ENCODE measurements around the gene USP25.

Gene USP25

GRCh38 chr21:15788847-15789523 lies 59.2 kb downstream of the USP25 start:
- peak; percentile 84 for ATAC-seq
- TF ChIP-seq ESRRG (CRISPR knock-in tag; IDR thresholded peaks at IDR 0.05) (no peak), ISL1 (CRISPR knock-in tag; IDR thresholded peaks at IDR 0.05) (peak; percentile 48), ZC3H10 (CRISPR knock-in tag; IDR thresholded peaks at IDR 0.05) (no peak)

DNA sequence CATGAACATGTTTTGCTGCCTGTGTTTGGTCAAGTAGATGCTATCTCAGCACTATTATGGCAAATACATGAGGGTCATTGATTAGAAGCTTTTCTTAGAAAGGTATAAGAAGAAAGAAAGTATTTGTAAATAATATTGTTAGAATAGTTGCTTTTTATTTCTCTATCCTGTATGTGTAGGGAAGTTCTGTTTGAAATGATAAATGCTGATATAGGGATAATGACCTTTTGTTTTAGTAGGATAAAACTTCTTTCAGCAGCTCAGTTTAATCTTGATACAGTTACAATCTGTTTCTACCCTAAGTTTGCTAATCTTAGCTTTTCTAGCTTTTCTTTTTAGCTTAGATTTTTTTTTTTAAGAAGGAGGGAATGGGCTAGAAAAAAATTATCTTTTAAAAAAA lies 63.3 kb downstream of the USP25 start:
- no peak for TF ChIP-seq TCF4 (CRISPR knock-in tag; IDR thresholded peaks at IDR 0.05; ENCODE audit: borderline replicate concordance)
- TF ChIP-seq OSR1 (CRISPR knock-in tag; IDR thresholded peaks at IDR 0.05): no peak
- no peak for TF ChIP-seq ZFP30 (CRISPR knock-in tag; IDR thresholded peaks at IDR 0.05)
- no peak for TF ChIP-seq ZNF8 (CRISPR knock-in tag; IDR thresholded peaks at IDR 0.05)
- no peak for TF ChIP-seq ISL1 (CRISPR knock-in tag; IDR thresholded peaks at IDR 0.05)
- no peak for TF ChIP-seq PPARA (CRISPR knock-in tag; IDR thresholded peaks at IDR 0.05; ENCODE audit: borderline replicate concordance)
- TF ChIP-seq, protein P1, sequence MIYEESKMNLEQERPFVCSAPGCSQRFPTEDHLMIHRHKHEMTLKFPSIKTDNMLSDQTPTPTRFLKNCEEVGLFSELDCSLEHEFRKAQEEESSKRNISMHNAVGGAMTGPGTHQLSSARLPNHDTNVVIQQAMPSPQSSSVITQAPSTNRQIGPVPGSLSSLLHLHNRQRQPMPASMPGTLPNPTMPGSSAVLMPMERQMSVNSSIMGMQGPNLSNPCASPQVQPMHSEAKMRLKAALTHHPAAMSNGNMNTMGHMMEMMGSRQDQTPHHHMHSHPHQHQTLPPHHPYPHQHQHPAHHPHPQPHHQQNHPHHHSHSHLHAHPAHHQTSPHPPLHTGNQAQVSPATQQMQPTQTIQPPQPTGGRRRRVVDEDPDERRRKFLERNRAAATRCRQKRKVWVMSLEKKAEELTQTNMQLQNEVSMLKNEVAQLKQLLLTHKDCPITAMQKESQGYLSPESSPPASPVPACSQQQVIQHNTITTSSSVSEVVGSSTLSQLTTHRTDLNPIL (CRISPR knock-in tag; IDR thresholded peaks at IDR 0.05; ENCODE audit: low read depth): no peak
- TF ChIP-seq ZC3H10 (CRISPR knock-in tag; IDR thresholded peaks at IDR 0.05): no peak
- no peak for ATAC-seq

DNA sequence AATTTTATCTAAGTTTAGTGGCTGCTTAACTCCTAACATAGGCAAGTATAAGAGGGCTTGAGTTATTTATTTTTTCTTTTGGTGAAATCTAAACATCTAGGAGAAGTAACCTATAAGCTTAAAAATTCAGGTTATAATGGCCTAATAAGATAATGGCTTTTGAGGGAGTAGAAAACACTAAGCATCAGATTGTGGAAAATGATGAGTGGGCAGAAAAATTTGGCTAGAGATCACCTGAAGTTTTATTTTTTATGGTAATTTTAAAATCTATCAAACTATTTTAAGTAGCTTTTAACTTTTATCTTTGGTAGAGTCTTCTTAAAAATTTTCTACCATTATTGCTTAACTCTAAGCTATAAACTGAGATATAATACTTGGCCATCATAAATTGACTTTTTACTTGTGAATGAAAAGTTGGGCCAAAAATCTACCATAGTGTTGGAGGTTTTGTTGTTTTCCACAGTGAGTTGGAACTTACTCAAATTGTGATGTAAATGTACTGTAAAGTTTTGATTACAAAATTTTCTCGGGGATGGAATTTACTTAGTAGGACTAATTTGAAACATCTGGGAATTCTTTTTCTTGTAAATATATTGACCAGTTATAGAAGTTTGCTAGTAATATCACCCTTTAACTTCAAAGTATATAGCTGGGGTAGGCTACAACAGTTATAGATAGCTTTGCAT lies 63.9 kb downstream of the USP25 start:
- ATAC-seq: no peak
- no peak for TF ChIP-seq PPARA (CRISPR knock-in tag; IDR thresholded peaks at IDR 0.05; ENCODE audit: borderline replicate concordance)
- no peak for TF ChIP-seq ZFP3 (CRISPR knock-in tag; IDR thresholded peaks at IDR 0.05)
- TF ChIP-seq BACH2 (CRISPR knock-in tag; IDR thresholded peaks at IDR 0.05; ENCODE audit: borderline replicate concordance): no peak
- no peak for TF ChIP-seq ZNF8 (CRISPR knock-in tag; IDR thresholded peaks at IDR 0.05)
- TF ChIP-seq CSDC2 (CRISPR knock-in tag; IDR thresholded peaks at IDR 0.05): no peak
- TF ChIP-seq, protein P1 (CRISPR knock-in tag; IDR thresholded peaks at IDR 0.05; ENCODE audit: low read depth): no peak
- no peak for TF ChIP-seq SNAI2 (CRISPR knock-in tag; IDR thresholded peaks at IDR 0.05)
- TF ChIP-seq ESRRG (CRISPR knock-in tag; IDR thresholded peaks at IDR 0.05): no peak
- no peak for TF ChIP-seq ZC3H10 (CRISPR knock-in tag; IDR thresholded peaks at IDR 0.05)
- TF ChIP-seq TOX (CRISPR knock-in tag; IDR thresholded peaks at IDR 0.05; ENCODE audit: borderline replicate concordance): no peak
- no peak for TF ChIP-seq TSHZ2 (CRISPR knock-in tag; IDR thresholded peaks at IDR 0.05)

GRCh38 chr21:15794277-15794912 lies 64.6 kb downstream of the USP25 start:
- no peak for ATAC-seq

More at GRCh38 chr21:15794277-15794912, 64.6 kb downstream of the USP25 start:
- TF ChIP-seq BACH2 (CRISPR knock-in tag; IDR thresholded peaks at IDR 0.05; ENCODE audit: borderline replicate concordance): no peak
- no peak for TF ChIP-seq TOX (CRISPR knock-in tag; IDR thresholded peaks at IDR 0.05; ENCODE audit: borderline replicate concordance)
- TF ChIP-seq ZC3H10 (CRISPR knock-in tag; IDR thresholded peaks at IDR 0.05): no peak
- no peak for TF ChIP-seq ZNF8 (CRISPR knock-in tag; IDR thresholded peaks at IDR 0.05)
- TF ChIP-seq ESRRG (CRISPR knock-in tag; IDR thresholded peaks at IDR 0.05): no peak
- TF ChIP-seq, protein P1 (CRISPR knock-in tag; IDR thresholded peaks at IDR 0.05; ENCODE audit: low read depth): no peak
- TF ChIP-seq ISL1 (CRISPR knock-in tag; IDR thresholded peaks at IDR 0.05): no peak
- TF ChIP-seq, protein P2, sequence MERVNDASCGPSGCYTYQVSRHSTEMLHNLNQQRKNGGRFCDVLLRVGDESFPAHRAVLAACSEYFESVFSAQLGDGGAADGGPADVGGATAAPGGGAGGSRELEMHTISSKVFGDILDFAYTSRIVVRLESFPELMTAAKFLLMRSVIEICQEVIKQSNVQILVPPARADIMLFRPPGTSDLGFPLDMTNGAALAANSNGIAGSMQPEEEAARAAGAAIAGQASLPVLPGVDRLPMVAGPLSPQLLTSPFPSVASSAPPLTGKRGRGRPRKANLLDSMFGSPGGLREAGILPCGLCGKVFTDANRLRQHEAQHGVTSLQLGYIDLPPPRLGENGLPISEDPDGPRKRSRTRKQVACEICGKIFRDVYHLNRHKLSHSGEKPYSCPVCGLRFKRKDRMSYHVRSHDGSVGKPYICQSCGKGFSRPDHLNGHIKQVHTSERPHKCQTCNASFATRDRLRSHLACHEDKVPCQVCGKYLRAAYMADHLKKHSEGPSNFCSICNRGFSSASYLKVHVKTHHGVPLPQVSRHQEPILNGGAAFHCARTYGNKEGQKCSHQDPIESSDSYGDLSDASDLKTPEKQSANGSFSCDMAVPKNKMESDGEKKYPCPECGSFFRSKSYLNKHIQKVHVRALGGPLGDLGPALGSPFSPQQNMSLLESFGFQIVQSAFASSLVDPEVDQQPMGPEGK (CRISPR knock-in tag; IDR thresholded peaks at IDR 0.05; ENCODE audit: borderline replicate concordance): no peak
- TF ChIP-seq PPARA (CRISPR knock-in tag; IDR thresholded peaks at IDR 0.05; ENCODE audit: borderline replicate concordance): no peak
- TF ChIP-seq, protein P3, sequence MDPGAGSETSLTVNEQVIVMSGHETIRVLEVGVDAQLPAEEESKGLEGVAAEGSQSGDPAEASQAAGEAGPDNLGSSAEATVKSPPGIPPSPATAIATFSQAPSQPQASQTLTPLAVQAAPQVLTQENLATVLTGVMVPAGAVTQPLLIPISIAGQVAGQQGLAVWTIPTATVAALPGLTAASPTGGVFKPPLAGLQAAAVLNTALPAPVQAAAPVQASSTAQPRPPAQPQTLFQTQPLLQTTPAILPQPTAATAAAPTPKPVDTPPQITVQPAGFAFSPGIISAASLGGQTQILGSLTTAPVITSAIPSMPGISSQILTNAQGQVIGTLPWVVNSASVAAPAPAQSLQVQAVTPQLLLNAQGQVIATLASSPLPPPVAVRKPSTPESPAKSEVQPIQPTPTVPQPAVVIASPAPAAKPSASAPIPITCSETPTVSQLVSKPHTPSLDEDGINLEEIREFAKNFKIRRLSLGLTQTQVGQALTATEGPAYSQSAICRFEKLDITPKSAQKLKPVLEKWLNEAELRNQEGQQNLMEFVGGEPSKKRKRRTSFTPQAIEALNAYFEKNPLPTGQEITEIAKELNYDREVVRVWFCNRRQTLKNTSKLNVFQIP (CRISPR knock-in tag; IDR thresholded peaks at IDR 0.05; ENCODE audit: borderline replicate concordance, low read depth): no peak
- no peak for TF ChIP-seq SNAI2 (CRISPR knock-in tag; IDR thresholded peaks at IDR 0.05)
- no peak for TF ChIP-seq ZFP30 (CRISPR knock-in tag; IDR thresholded peaks at IDR 0.05)
- no peak for TF ChIP-seq CSDC2 (CRISPR knock-in tag; IDR thresholded peaks at IDR 0.05)
- TF ChIP-seq ZNF565 (CRISPR knock-in tag; conservative IDR thresholded peaks at IDR 0.05; ENCODE audit: low read depth): no peak
- TF ChIP-seq ZFP3 (CRISPR knock-in tag; IDR thresholded peaks at IDR 0.05): no peak
